Sigmoid colon (tissue), 4 donors: ENCODE data around the gene MRPS11.

ENCODE experiments used
- CTCF ChIP-seq, 4 experiments: fragments of 450-650 bp in 3 of 4; fragments of 200-600 bp in 1 of 4; IDR thresholded peaks; one replicate each; pipeline ENCODE4 v1.5.1; 2016 to 2019; ENCODE audit warnings: antibody characterized with exemption in 4 of 4, mild to moderate bottlenecking in 3 of 4, moderate library complexity in 2 of 4
- POLR2A ChIP-seq, 2 donors: fragments of 450-650 bp; IDR thresholded peaks; one replicate each; pipeline ENCODE4 v1.6.1; 2016; ENCODE audit warnings: antibody characterized with exemption in 2 of 2, mild to moderate bottlenecking in 2 of 2, moderate library complexity in 2 of 2
- POLR2AphosphoS5 ChIP-seq, 4 donors: sonication (generic); formaldehyde crosslinking; IDR thresholded peaks; one replicate each; pipeline ENCODE4 v1.6.1; 2017; ENCODE audit warnings: antibody characterized with exemption in 4 of 4

- TF ChIP-seq CTCF (IDR thresholded peaks at IDR 0.05), result no peak
- TF ChIP-seq POLR2A (IDR thresholded peaks at IDR 0.05), result no peak
- no peak for TF ChIP-seq POLR2AphosphoS5 (IDR thresholded peaks at IDR 0.05)
Measured at GRCh38 chr15:88529021-88529630, 61.6 kb downstream of the MRPS11 start.
